Esophagus squamous epithelium (tissue), 5 donors: ENCODE data around the gene IRF9. TPM values are rescaled to one million over a fixed set of nuclear protein-coding genes. Genes with fewer than 3 reads are reported as not detected.
A peak's percentile ranks its signal among the peaks of the same experiment; 100 is the strongest.

Experiments used
- DNase-seq: peaks from one replicate; lab custom pipeline; 2025; lab: John Stamatoyannopoulos, UW
- H3K27ac ChIP-seq, 4 donors: fragments of 200-600 bp; sonication (generic); one replicate each; pipeline ENCODE4 v1.5.1; 2016 to 2019; ENCODE audit warnings: mild to moderate bottlenecking in 1 of 4
- H3K27me3 ChIP-seq, 4 donors: fragments of 200-600 bp; sonication (generic); 1 replicate in 3 of 4; 2 replicates in 1 of 4; pipeline versions ENCODE4 v1.5.1 to v1.6.0; 2017 to 2021; ENCODE audit warnings: antibody characterized with exemption in 1 of 4
- H3K36me3 ChIP-seq, 3 donors: fragments of 200-600 bp; sonication (generic); one replicate each; pipeline ENCODE4 v1.5.1; 2016 to 2019
- H3K4me1 ChIP-seq, 3 donors: fragments of 200-600 bp; sonication (generic); one replicate each; pipeline ENCODE4 v1.5.1; 2017 to 2019
- H3K4me3 ChIP-seq, 4 donors: fragments of 200-600 bp; sonication (generic); 1 replicate in 3 of 4; 2 replicates in 1 of 4; pipeline ENCODE4 v1.5.1; 2016 to 2019; ENCODE audit warnings: mild to moderate bottlenecking in 2 of 4, moderate library complexity in 1 of 4
- H3K9me3 ChIP-seq, 3 donors: fragments of 200-600 bp; sonication (generic); one replicate each; pipeline ENCODE4 v1.5.1; 2016 to 2019
- POLR2A ChIP-seq, 4 donors: fragments of 450-650 bp; IDR thresholded peaks; one replicate each; pipeline ENCODE4 v1.6.1; 2017; ENCODE audit warnings: antibody characterized with exemption in 4 of 4, mild to moderate bottlenecking in 4 of 4, moderate library complexity in 3 of 4
- WGBS, 2 donors: methylation state at CpG; one replicate each; pipeline ENCODE4 v1.1.5; 2018; 5-methylcytosine and 5-hydroxymethylcytosine counted together
- intact Hi-C: fragments of 100-400 bp; cut with DNase I; formaldehyde crosslinking; loops from one replicate; pipeline ENCODE4 v1.15.0; 2022
- total RNA-seq, 4 donors: library from RNA; depleted of rRNA; stranded (reverse); fragments of >200 nt; gene quantifications; one replicate each; pipeline ENCODE4 v1.1.0, GENCODE V29; 2016
- TF ChIP-seq, protein P1 (sequence below), 6 experiments: fragments of 450-650 bp in 4 of 6; fragments of 200-600 bp in 2 of 6; sonication (generic) in 2 of 6; IDR thresholded peaks; one replicate each; pipeline ENCODE4 v1.5.1; 2016 to 2019; ENCODE audit warnings: antibody characterized with exemption in 6 of 6, mild to moderate bottlenecking in 4 of 6, moderate library complexity in 4 of 6
- donor health status: DM: yes; HTN: yes; CAD: no.

IRF9 gene
- total RNA-seq, 4 donors from 2014 or later, result 21.9 to 52.2 (median 45.9) TPM

DNA sequence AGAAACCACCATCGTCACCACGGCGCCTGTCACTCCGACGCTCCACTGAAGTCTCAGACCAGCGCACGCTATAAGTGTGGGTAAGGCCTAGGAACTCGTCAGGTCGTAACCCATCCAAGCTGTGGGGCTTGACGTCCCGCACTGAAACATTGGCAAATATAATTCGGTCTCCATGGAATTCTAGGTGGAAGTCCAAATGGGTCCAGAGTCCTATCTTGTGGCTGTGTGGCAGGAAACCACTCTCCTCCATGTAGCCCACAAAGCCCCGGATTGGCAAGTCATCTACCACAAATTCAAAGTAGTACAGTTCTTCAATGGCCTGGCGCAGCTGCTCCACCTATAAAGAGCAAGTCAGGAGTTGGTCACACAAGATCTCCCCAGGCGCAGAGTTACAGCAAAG is 31.9 kb downstream of the IRF9 start:
- H3K4me1 ChIP-seq, result peaks cover 21 to 66% (median 26%) of the 10 kb centered on the region in 3 donors
- no peaks in the 10 kb centered on the region for H3K27me3 ChIP-seq

DNA sequence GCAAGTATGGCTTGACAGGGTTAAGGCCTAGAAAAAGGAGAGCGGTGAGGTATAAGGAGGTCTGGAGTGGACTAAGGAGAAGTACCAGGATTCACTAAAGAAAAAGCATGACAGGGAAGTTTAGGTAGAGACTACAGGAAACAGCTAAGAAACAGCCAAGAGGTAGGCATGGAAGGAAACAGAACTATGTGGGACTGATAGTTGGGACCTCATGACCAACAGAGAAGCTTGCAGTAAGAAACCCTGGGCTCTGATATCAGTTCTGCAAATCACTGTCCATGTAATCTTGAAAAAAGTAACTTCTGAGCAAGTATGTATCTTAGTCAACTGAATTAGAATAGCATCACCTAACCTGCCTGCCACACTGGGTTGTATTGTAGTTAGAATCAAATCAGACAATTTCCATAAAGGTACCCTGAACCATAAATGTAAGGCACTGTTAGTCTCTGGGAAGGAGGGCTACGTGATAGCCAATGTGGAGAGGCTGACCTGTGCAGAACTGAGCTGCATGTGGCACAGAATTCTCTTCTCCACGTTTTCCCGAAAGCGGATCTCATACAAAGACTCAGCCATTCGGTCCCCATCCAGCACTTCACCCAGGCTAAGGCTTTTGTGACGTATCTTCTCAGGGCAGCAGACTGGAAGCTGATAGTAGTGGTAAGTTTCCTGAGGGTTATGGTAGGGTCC is 33.3 kb downstream of the IRF9 start:
- Histone ChIP-seq H3K27ac (peak overlapping the region; percentile 91 to 99 (median 96)), H3K36me3 (peaks cover 6 to 44% (median 16%) of the 10 kb centered on the region in 3 donors), H3K4me1 (peaks cover 18 to 64% (median 20%) of the 10 kb centered on the region in 3 donors), H3K27me3 (no peaks in the 10 kb centered on the region), H3K9me3 (no peaks in the 10 kb centered on the region), H3K4me3 (peak overlapping the region; percentile 72 to 100 (median 88))
- 83 to 84% methylated on average over 7 of the region's 7 CpGs for WGBS, 2 donors
- no peak for TF ChIP-seq POLR2A (IDR thresholded peaks at IDR 0.05)
- TF ChIP-seq, protein P1, sequence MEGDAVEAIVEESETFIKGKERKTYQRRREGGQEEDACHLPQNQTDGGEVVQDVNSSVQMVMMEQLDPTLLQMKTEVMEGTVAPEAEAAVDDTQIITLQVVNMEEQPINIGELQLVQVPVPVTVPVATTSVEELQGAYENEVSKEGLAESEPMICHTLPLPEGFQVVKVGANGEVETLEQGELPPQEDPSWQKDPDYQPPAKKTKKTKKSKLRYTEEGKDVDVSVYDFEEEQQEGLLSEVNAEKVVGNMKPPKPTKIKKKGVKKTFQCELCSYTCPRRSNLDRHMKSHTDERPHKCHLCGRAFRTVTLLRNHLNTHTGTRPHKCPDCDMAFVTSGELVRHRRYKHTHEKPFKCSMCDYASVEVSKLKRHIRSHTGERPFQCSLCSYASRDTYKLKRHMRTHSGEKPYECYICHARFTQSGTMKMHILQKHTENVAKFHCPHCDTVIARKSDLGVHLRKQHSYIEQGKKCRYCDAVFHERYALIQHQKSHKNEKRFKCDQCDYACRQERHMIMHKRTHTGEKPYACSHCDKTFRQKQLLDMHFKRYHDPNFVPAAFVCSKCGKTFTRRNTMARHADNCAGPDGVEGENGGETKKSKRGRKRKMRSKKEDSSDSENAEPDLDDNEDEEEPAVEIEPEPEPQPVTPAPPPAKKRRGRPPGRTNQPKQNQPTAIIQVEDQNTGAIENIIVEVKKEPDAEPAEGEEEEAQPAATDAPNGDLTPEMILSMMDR (IDR thresholded peaks at IDR 0.05), result no peak
- intact Hi-C loops, result no loop called here
- DNase-seq, result no peak

More for the DNA sequence above, 31.9 kb downstream of the IRF9 start:
- WGBS, 2 donors, result 89 to 93% methylated on average over 15 of the region's 15 CpGs
- no peak overlapping the region for H3K4me3 ChIP-seq
- no peak overlapping the region for H3K27ac ChIP-seq
- DNase-seq, result no peak
- H3K36me3 ChIP-seq, result peaks cover 6 to 37% (median 16%) of the 10 kb centered on the region in 3 donors
- TF ChIP-seq POLR2A (IDR thresholded peaks at IDR 0.05), result no peak
- TF ChIP-seq, protein P1 (IDR thresholded peaks at IDR 0.05), result no peak
- intact Hi-C loops, result no loop called here
- H3K9me3 ChIP-seq, result no peaks in the 10 kb centered on the region

DNA sequence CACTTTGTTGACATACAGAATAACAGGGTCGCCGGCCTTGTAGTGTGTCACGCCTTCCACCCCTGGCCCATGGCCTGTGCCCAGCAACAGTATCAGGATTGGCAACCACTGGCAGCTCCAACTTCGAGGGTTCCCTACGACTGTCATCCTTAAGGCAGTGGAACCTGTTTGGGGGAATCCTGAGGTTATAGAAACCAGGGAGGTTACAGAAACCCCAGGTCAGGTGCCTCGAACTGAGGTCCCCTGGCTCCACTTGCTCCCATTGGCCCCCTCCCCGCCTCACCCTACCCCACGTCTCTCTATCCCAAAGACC is 33.8 kb downstream of the IRF9 start:
- H3K27me3 ChIP-seq, result no peaks in the 10 kb centered on the region
- peak overlapping the region; percentile 91 to 99 (median 96) for H3K27ac ChIP-seq
- peaks cover 18 to 61% (median 20%) of the 10 kb centered on the region in 3 donors for H3K4me1 ChIP-seq
- WGBS, 2 donors, result 17 to 48% methylated on average over 5 to 8 of the region's 8 CpGs
- intact Hi-C loops, result no loop called here
- no peak for TF ChIP-seq POLR2A (IDR thresholded peaks at IDR 0.05)
- TF ChIP-seq, protein P1 (IDR thresholded peaks at IDR 0.05), result no peak
- H3K9me3 ChIP-seq, result no peaks in the 10 kb centered on the region
- H3K4me3 ChIP-seq, result peak overlapping the region; percentile 72 to 100 (median 88)
- no peak for DNase-seq
- H3K36me3 ChIP-seq, result peaks cover 6 to 46% (median 16%) of the 10 kb centered on the region in 3 donors

DNA sequence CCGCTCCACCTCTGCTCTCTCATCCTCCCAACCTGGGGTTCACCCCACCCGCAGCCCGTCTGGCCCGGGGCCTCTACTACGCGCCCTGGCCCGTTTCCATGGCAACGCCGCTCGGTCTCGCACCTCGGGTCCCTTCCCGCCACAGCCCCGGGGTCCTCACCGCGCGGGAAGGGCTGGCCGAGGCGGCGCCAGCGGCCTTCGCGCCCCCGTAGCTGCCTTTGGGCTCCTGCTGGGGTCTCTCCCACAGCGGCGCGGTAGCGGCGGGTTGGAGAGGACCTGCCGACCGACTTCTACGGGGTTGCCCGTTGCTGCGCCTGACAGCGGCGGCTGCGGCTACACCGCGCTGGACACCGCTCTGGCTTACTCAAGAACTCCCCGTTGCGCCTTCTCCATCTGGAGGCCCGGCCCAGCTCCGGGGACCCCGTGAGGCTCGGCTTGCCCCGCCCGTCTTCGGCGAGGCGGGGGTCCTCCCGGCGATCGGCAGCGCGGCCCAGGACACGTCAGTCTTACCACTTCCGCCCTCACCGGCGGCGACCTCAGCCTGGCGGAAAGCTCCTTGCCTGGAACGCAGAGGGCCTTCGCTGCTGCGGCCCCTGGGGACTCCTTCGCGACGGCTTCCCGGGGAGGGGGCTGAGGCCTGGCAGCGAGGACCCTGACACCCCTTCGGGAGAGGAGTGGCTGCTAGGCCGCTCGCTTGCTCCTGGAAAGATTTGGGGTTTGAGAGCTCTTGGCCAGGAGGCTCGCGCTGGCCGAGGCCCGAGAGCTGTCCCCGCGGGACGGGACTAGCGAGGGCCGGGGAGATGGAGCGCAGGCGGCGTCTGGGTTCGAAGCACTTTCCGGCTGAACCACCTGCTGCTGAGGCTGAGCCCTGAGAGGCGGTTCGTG is 34.4 kb downstream of the IRF9 start, which contains the start of gene TM9SF1:
Gene TM9SF1, minus strand, starts transcription at position 256 of the 885 bp plus-strand sequence. CDS start 422 bp downstream, outside the sequence.
- H3K27me3 ChIP-seq, result no peaks in the 10 kb centered on the region
- no peak for DNase-seq
- H3K4me3 ChIP-seq, result peak within 1 kb of the TSS; percentile 72 to 100 (median 88)
- H3K36me3 ChIP-seq, result peaks cover 6 to 46% (median 16%) of the 10 kb centered on the region in 3 donors
- no peaks in the 10 kb centered on the region for H3K9me3 ChIP-seq
- intact Hi-C loops, result no loop called here
- H3K27ac ChIP-seq, result peak within 1 kb of the TSS; percentile 91 to 99 (median 96)
- WGBS, 2 donors, result 1 to 3% methylated on average over 4 to 37 of the region's 89 CpGs
- H3K4me1 ChIP-seq, result peaks cover 18 to 61% (median 20%) of the 10 kb centered on the region in 3 donors
- TF ChIP-seq, protein P1 (IDR thresholded peaks at IDR 0.05), result no peak
- TF ChIP-seq POLR2A (IDR thresholded peaks at IDR 0.05), result peak in 2 of 4 donors; percentile 30 to 81
